ENCODE measurements around the gene B4GALT4.

GRCh38 chr3:119289404-119289770, 48.7 kb upstream of the B4GALT4 start:
- TF ChIP-seq REST (IDR thresholded peaks at IDR 0.05; ENCODE audit: insufficient replicate concordance, low read depth) = no peak
- TF ChIP-seq, protein P1, sequence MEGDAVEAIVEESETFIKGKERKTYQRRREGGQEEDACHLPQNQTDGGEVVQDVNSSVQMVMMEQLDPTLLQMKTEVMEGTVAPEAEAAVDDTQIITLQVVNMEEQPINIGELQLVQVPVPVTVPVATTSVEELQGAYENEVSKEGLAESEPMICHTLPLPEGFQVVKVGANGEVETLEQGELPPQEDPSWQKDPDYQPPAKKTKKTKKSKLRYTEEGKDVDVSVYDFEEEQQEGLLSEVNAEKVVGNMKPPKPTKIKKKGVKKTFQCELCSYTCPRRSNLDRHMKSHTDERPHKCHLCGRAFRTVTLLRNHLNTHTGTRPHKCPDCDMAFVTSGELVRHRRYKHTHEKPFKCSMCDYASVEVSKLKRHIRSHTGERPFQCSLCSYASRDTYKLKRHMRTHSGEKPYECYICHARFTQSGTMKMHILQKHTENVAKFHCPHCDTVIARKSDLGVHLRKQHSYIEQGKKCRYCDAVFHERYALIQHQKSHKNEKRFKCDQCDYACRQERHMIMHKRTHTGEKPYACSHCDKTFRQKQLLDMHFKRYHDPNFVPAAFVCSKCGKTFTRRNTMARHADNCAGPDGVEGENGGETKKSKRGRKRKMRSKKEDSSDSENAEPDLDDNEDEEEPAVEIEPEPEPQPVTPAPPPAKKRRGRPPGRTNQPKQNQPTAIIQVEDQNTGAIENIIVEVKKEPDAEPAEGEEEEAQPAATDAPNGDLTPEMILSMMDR (IDR thresholded peaks at IDR 0.05; ENCODE audit: insufficient read depth, low read length) = no peak
